IMR-90 (cell line): ENCODE results near the gene PABPC1L2B. TPM values are rescaled to one million over a fixed set of nuclear protein-coding genes. Genes with fewer than 3 reads are reported as not detected.

ENCODE experiments used
- polyA plus RNA-seq, 3 experiments: library from polyadenylated mRNA; depleted of rRNA; stranded (reverse); fragments of >200 nt; gene quantifications; 2 replicates each; pipeline ENCODE4 v1.2.3, GENCODE V29; 2012; ENCODE audit warnings: low replicate concordance in 1 of 3
- total RNA-seq: library from RNA; depleted of rRNA; stranded (reverse); fragments of >200 nt; gene quantifications from 2 replicates; pipeline ENCODE4 v1.2.3, GENCODE V29; 2012; rRNA removed

PABPC1L2B gene
- total and polyA plus RNA-seq, 2 of the 4 experiments (the other 2 are of a cell fraction): not detected

Other genes with a start within 250 kb of the PABPC1L2B start
- not detected in 2 replicates for gene DMRTC1B, start 226.0 kb upstream of the PABPC1L2B start, total RNA-seq
- not detected in 2 replicates for gene DMRTC1B, start 226.0 kb upstream of the PABPC1L2B start, polyA plus RNA-seq (2012; rRNA removed)
- not detected in 2 replicates for gene FAM236B, start 220.3 kb upstream of the PABPC1L2B start, total RNA-seq
- not detected in 2 replicates for gene FAM236B, start 220.3 kb upstream of the PABPC1L2B start, polyA plus RNA-seq (2012; rRNA removed)
- not detected in 2 replicates for gene FAM236D, start 194.7 kb upstream of the PABPC1L2B start, total RNA-seq
- not detected in 2 replicates for gene FAM236D, start 194.7 kb upstream of the PABPC1L2B start, polyA plus RNA-seq (2012; rRNA removed)
- not detected in 2 replicates for gene FAM236C, start 90.3 kb upstream of the PABPC1L2B start, total RNA-seq
- gene FAM236C, start 90.3 kb upstream of the PABPC1L2B start, polyA plus RNA-seq (2012; rRNA removed): not detected in 2 replicates
- gene FAM236A, start 64.7 kb upstream of the PABPC1L2B start, total RNA-seq: not detected in 2 replicates
- not detected in 2 replicates for gene FAM236A, start 64.7 kb upstream of the PABPC1L2B start, polyA plus RNA-seq (2012; rRNA removed)
- gene DMRTC1, start 59.1 kb upstream of the PABPC1L2B start, total RNA-seq: not detected in 2 replicates
- gene DMRTC1, start 59.1 kb upstream of the PABPC1L2B start, polyA plus RNA-seq (2012; rRNA removed): not detected in 2 replicates
- gene PABPC1L2A, start 76.6 kb downstream of the PABPC1L2B start, total RNA-seq: not detected in 2 replicates
- gene PABPC1L2A, start 76.6 kb downstream of the PABPC1L2B start, polyA plus RNA-seq (2012; rRNA removed): not detected in 2 replicates
- gene NAP1L2, start 211.9 kb downstream of the PABPC1L2B start, total RNA-seq: under 0.01 TPM in 1 of 2 replicates, not detected in the other
- gene NAP1L2, start 211.9 kb downstream of the PABPC1L2B start, polyA plus RNA-seq (2012; rRNA removed): 0.03 TPM in 1 of 2 replicates, not detected in the other